HG03025 (cell line): Measurements from ENCODE around the gene SOX5.
"Not testable (repeated sequence)": the region's sequence is repeated elsewhere in the genome, so short reads cannot be mapped to it uniquely, and the experiment has no call there.

ENCODE experiments used
- ATAC-seq: cut with Tn5 transposase; IDR thresholded peaks from one replicate; pipeline ENCODE4 v1.9.1; 2021; ENCODE audit warnings: mild to moderate bottlenecking, moderate library complexity; ENCODE audit not compliant: unreplicated experiment, low FRiP score

The SOX5 gene

DNA sequence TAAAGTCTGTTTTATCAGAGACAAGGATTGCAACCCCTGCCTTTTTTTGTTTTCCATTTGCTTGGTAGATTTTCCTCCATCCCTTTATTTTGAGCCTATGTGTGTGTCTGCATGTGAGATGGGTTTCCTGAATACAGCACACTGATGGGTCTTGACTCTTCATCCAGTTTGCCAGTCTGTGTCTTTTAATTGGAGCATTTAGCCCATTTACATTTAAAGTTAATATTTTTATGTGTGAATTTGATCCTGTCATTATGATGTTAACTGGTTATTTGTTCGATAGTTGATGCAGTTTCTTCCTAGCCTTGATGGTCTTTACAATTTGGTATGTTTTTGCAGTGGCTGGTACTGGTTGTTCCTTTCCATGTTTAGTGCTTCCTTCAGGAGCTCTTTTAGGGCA, 430.0 kb downstream of the SOX5 start:
- not testable (repeated sequence) for ATAC-seq

DNA sequence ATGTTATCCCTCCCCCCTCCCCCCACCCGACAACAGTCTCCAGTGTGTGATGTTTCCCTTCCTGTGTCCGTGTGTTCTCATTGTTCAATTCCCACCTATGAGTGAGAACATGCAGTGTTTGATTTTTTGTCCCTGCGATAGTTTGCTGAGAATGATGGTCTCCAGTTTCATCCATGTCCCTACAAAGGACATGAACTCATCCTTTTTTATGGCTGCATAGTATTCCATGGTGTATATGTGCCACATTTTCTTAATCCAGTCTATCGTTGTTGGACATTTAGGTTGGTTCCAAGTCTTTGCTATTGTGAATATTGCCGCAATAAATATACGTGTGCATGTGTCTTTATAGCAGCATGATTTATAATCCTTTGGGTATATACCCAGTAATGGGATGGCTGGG, 433.7 kb downstream of the SOX5 start:
- ATAC-seq: not testable (repeated sequence)

DNA sequence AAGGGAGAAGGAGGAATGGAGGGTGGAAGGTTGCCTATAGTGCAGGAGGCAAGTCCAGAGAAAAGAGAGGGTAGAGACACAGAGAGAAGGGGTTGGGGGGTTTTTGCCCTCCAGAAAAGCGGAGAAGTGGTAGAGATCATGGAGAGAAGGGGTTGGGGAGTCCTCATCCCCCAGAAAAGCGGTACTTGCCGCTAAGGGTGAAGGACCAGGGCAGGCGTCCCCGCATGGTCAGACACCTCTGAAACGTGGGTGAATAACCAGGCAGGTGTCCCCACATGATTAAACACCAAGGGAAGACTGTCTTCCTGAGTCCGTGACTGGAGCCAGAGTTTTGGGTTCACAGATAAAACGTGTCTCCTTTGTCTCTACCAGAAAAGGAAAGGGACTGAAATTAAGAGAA, 439.0 kb downstream of the SOX5 start:
- ATAC-seq: no peak

DNA sequence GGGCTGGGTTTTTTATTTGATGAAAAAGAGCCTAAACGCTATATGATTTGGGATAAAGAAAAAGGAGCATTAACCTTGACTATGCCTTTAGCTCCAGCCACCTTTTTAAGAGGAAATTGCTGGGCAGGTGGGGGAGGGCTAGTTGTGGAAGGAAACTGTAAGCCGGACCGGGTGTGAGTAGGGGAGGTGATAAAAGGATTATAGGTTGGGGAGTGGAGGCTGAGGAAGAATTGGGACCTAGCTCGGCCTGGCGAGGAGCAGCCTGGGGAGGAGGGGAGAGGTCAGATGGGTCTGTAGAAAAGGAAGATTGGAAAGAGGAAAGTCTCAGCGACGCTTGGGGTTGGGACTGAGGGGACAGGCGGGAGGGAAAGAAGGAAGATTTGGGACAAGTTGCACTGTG, 439.6 kb downstream of the SOX5 start:
- ATAC-seq: not testable (repeated sequence)

- not testable (repeated sequence) for ATAC-seq
These were observed 441.7 kb downstream of the SOX5 start for GRCh38 chr12:23507785-23508184.

DNA sequence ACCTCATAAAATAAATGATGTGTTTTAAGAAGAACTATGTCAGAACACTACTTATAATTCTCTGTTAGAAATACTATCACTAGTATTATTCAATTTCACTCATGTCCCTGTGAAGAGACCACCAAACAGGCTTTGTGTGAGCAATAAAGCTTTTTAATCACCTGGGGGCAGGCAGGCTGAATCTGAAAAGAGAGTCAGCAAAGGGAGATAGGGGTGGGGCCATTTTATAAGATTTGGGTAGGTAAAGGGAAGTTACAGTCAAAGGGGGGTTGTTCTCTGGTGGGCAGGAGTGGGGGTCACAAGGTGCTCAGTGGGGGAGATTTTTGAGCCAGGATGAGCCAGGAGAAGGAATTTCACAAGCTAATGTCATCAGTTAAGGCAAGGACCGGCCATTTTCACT, 443.7 kb downstream of the SOX5 start:
- not testable (repeated sequence) for ATAC-seq

GRCh38 chr12:23504641-23505399, 444.6 kb downstream of the SOX5 start:
- no peak for ATAC-seq

DNA sequence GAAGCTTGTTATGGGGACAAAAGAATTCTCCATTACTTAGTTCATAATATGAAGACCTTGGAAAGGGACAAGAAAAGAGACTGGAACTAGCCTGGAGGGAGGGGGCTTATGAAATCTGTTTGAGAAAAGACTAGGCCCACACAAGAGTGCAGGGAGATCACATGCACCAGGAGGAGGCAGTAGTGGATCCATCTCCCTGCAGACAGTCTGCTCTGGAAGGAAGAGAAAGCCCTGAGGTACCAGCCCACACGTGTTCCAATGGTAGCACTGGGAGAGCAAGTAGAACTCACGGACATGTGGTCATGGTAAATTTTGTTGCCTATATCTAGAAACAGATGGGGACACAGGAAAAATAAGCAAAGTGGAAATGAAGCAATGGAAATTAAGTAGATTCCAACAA, 445.4 kb downstream of the SOX5 start:
- ATAC-seq: no peak

DNA sequence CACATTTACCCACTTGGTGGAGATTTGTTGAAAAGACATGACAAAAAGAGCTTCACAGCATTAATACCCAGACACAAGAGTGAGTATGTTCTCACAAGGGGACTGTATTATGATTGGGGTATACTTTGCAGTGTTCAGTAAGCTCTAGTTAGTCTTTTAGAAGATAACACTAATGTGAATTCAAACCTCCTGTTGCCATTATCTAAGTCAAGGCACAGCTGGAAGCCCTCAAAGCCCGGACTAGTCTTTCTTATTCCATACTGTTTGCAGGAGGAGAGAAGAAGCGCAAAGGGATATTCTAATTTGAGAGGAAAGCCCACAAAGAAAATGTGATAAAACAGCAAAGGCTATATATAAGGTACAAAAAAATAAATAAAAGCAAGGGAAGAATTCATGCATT, 445.9 kb downstream of the SOX5 start:
- no peak for ATAC-seq

DNA sequence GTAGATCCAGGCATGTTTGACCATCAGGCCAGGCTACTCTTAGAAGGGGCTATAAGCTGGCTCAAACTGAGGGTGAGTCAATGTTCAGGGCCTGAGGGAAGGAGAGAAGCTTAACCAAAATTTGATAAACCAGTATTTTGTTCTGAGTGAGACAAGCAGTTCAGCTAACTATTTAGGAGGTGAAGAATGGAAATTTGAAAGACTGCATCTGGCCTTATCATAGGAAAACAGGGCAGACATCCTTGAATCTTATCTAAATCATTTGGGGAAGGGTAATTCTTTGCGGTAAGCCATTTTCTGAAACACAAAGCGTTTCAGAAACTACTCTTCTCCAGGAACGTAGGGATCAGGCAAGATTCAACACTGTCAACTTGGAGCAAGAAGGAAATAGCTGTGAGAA, 447.2 kb downstream of the SOX5 start:
- no peak for ATAC-seq

- no peak for ATAC-seq
These were observed 454.0 kb downstream of the SOX5 start for GRCh38 chr12:23495472-23495871.

GRCh38 chr12:23493672-23494071, 455.8 kb downstream of the SOX5 start:
- no peak for ATAC-seq

DNA sequence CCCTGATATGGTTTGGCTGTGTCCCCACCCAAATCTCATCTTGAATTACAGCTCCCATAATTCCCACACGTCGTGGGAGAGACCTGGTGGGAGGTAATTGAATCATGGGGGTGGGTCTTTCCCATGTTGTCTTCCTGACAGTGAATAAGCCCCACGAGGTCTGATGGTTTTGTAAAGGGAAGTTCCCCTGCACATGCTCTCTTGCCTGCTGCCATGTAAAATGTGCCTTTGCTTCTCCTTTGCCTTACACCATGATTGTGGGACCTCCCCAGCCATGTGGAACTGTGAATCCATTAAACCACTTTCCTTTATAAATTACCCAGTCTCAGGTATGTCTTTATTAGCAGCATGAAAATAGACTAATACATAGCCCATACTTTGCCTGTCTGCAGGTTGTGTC, 458.4 kb downstream of the SOX5 start:
- not testable (repeated sequence) for ATAC-seq

GRCh38 chr12:23488130-23488529, 461.3 kb downstream of the SOX5 start:
- ATAC-seq: no peak

DNA sequence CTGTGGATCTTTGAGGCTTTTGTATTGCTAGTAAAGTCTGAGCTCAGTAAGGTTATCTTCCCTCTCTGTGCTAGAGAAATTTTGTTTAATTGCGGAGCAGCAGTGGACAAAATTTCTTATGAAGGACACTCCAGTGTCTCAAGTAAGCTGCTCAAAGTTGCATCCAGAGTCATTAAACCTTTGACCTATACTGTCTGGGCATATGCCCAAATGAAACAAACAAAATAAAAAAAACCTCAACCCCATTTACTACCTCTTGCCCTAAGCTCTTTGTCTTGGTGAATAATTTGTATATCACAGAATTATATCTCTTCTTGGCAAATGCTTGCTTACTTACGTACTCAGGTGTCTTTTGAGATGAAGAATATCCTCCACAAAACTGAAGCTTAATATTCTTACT, 465.2 kb downstream of the SOX5 start:
- ATAC-seq: no peak

GRCh38 chr12:23482571-23482970, 466.9 kb downstream of the SOX5 start:
- no peak for ATAC-seq
